HEK293 (cell line): ENCODE data around the gene ZC2HC1C.

Experiments
- GFI1B ChIP-seq: fragments of 450-650 bp; formaldehyde crosslinking; IDR thresholded peaks from 2 replicates; pipeline ENCODE4 v1.5.1; 2016; ENCODE audit warnings: missing biosample characterization, missing genetic modification characterization
- GLIS1 ChIP-seq: fragments of 450-650 bp; formaldehyde crosslinking; IDR thresholded peaks from 2 replicates; pipeline ENCODE4 v1.5.1; 2016; ENCODE audit warnings: missing biosample characterization, missing genetic modification characterization
- TRIM28 ChIP-seq: IDR thresholded peaks from 2 replicates; pipeline ENCODE4 v1.6.1; 2011; ENCODE audit warnings: low read length, control low read depth, borderline replicate concordance
- ZNF280C ChIP-seq: fragments of 450-650 bp; formaldehyde crosslinking; IDR thresholded peaks from 2 replicates; pipeline ENCODE4 v1.5.1; 2016; ENCODE audit warnings: missing biosample characterization, missing genetic modification characterization
- ZNF521 ChIP-seq: fragments of 450-650 bp; formaldehyde crosslinking; IDR thresholded peaks from 2 replicates; pipeline ENCODE4 v1.5.1; 2017; ENCODE audit warnings: missing biosample characterization, mild to moderate bottlenecking, missing genetic modification characterization
- ZNF530 ChIP-seq: fragments of 450-650 bp; formaldehyde crosslinking; IDR thresholded peaks from 2 replicates; pipeline ENCODE4 v1.5.1; 2016; ENCODE audit warnings: low read depth, missing biosample characterization, missing genetic modification characterization

Gene ZC2HC1C

GRCh38 chr14:75128596-75128990 lies 59.2 kb downstream of the ZC2HC1C start (continued):
- TF ChIP-seq ZNF280C = no peak
- no peak for TF ChIP-seq ZNF530
- TF ChIP-seq GLIS1 (tag by site-specific recombination) = no peak
- TF ChIP-seq GFI1B (tag by site-specific recombination) = no peak
- TF ChIP-seq ZNF521 = no peak
- TF ChIP-seq TRIM28 = no peak
